DMS 273 (cell line): ENCODE data around the gene PDZD2.
"Not testable (repeated sequence)": the region's sequence is repeated elsewhere in the genome, so short reads cannot be mapped to it uniquely, and the experiment has no call there.

Source experiments
- DNase-seq: peaks from one replicate; lab custom pipeline; 2025; ENCODE audit not compliant: unreplicated experiment; lab: John Stamatoyannopoulos, UW

PDZD2 gene

DNA sequence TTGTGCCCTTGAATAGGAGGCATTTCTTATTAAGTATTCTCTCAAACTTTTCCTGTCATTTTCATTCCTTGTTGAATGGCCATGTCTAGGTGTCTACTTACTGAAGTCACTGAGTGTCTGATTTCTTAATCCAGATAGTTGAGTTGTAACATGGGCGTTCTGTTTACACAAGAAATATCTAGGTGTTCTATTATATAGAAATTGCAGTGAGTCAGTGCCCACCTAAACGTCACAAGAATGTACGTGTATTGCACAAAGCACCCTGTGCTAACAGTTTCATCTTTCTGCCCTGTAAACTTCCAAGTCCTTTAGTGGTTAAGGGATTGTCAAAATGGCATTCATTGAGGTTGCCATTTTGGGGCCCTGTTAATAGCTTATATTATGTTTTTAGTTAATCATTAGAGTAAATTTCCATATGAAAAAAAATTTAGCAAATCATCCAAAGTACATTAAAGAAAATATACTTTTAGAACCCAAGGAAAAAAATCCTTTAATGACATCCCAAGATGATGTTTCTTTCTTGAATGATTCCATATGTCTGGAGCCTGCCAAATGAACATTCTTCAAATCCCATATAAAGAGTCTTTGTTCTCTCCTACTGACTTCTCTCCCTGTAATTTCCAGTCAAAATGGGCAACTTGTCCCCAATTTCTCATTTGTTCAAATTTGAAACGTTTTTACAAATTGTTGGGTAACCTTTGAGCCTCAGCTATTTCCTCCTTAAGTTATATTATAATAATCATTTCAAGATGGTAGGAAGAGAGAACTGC is 421.0 kb downstream of the PDZD2 start:
- DNase-seq = no peak

DNA sequence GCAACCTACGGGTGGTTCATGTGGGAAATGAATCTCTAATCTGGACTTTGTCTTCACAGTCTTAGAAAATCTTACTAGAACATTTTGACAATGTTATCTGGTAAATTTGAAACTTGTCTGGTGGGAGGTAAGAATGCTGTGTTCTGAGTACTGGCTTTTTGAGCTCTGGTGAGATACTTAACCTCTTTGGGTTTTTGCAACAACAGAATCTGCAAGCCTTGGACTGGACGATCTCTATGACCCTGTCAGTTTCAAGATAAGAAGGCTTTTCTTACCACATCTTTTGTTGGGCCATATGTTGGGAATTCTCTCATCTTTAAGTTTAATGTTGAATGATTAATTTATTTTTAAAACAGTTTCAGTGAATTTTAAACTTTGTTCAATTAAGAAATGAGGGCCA is 422.3 kb downstream of the PDZD2 start:
- DNase-seq = no peak

DNA sequence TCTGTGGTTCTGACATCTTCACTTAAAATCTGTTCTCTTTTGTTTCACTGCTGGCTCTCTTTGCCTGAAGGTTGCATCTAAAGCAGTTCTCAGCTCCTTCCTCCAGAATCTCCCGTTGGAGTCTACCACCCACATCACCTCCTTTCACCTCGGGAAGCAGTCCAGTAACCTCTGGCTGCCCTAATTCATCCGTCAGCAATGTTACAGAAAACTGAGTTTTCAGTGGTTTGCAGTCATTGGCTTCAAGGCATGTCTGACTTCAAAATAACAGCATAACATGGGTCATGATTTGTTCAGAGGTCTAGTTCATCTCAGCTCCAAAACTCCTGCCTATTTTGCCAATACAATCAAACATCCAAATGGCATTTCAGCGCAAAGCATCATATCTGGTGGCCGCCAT is 427.5 kb downstream of the PDZD2 start:
- DNase-seq = no peak

DNA sequence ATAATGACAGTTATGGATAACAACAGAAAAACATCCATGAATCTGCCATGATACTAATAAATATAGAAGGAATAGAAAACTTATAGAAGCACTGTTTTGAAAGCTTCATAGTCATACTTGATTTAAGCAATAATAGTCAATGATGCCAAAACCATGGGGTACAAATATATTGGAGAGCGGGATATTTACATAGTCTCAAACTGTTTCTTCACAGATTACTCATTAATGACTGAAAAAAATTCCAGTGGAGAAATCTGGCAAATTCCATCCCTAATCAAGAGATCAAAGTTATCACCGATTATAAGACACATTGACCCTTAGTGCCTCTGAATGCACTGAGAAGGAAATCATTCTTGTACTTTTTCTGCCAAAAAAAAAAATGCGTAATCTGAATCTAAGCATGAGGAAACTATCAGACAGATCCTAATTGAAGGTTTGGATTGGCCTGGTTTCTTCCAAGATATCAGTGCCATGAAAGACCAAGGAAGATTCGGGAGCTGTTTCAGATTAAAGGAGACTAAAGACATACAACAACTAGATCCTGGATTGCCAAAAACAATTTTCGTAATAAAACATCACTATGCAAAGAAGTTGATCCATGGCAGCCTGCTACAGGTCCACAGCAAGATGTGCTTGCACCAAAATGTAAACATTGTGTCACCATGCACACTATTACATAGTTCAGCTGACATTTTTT is 429.0 kb downstream of the PDZD2 start:
- no peak for DNase-seq

DNA sequence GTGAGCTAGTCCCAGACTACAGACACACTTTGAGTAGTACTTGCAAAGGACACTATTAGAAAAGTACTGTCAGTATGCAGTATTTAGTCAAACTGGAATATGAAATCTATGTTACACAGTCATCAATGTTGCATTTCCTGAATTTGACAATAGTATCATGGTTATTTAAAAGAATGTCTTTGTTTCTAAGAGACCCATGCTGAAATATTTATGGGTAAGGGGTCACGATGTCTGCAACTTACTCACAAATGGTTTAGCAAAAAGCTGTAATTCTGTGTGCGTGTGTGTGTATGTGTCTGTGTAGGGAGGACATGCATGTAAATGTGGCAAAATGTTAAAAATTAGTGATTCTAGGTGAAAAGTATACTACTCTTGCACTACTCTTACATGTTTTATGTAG is 429.6 kb downstream of the PDZD2 start:
- DNase-seq = no peak

DNA sequence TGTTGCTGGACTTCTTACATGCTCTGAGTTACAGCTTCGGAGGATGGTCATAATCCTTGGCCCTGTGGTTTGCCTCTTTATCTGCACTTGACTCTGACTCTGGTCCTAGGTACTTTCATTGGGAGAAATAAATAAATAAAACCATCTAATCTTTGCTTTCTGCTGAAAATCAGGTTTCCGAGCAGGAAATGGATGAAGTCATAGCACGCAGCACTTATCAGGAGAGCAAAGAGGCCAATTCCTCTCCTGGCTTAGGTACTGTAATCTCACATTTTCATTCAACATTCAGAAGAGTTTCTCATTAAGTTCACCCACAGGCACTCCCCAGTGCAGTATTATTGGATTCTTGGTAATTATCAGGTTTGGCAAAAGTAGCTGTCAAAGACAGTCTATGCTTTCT is 430.5 kb downstream of the PDZD2 start:
- DNase-seq = no peak

DNA sequence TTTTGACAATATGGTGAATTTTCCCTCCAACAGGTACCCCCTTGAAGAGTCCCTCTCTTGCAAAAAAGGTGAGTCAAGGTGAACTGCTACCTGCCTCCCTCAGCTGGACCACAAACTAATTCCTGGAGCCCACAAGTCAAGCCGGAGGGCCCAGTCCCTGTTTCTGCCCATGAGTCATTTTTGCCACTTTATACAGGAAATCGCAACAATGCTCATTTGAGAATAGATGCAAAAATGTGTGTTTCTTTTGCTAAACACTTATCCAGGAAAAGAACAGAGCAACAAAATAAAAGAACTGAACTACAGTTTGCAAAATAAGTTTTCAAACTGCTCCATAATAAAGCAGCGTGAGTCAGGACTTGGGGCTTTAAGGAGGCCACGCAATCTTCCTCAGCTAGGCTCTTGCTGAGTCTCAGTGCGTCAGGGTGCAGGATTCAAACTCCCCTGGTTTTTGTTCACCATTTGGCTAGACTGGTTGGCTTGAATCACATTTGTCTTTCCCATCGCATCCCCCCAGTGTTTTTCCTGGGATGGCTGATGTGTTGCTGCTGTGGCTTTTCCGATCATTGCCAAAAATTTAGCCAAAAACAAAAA is 432.5 kb downstream of the PDZD2 start:
- no peak for DNase-seq

DNA sequence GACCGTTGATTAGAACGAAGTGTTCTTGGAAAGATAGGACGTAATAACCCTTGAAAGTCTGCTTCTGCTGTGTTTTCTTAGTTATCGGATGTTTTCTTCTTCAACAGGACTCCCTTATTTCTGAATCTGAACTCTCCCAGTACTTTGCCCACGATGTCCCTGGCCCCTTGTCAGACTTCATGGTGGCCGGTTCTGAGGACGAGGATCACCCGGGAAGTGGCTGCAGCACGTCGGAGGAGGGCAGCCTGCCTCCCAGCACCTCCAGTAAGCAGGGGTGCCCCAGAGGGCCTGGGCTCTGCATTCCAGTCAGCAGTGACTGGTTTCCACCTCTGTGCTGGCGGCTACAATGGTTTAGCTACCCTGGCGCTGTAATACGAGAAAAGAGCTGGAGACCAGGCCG is 433.1 kb downstream of the PDZD2 start:
- no peak for DNase-seq

DNA sequence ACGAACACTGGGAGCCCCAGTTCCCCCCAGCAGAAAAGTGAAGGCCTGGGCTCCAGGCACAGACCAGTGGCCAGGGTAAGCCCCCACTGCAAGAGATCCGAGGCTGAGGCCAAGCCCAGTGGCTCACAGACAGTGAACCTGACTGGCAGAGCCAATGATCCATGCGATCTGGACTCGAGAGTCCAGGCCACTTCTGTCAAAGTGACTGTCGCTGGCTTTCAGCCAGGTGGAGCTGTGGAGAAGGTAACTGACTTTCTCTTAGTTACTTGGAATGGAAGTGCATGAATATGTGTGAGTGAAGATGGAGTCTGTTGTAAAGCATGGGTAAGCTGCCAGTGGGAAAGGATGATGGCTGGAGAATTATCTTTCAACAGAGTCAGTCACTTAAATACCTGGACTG is 435.5 kb downstream of the PDZD2 start:
- DNase-seq = no peak

DNA sequence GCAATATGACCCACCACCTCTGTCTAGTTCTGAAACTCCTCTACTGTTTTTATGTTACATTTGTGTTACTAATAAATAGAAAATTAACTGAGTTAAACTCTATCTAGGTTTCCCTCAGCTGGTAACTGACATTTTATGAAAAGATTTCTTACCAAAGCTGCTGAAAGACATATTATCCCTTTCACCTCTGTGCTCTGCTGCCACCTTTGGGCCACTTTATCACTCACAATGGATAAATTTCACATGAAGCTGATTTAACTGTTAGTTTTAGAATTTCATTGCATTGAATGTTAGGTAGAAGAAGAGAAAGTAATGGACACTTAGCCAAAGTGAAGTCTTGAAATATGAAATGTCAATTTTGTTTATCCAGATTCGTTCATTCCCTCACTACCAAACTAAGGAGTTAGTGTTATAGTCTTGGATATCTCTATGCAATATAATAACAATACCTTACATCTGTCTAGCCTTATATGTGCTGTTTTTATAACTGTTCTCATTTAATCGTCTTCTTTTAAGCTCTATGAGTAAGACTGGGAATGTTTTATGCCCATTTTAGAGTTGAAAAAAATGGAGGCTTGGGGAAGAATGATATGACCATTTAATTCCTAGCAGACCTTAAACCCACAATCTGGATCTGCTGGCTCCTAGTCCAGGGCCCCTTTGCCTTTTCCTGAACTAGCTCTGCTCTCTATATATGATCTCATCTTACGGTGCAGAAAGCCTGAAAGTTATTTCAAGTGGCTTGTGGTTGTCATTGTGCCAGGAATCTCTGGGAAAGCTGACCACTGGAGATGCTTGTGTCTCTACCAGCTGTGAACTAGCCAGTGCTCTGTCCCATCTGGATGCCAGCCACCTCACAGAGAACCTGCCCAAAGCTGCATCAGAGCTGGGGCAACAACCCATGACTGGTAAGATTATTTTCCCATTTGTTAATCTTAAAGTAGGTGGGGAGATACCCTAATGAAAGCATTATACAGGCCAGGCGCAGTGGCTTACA is 438.1 kb downstream of the PDZD2 start:
- DNase-seq = peak; percentile 73

DNA sequence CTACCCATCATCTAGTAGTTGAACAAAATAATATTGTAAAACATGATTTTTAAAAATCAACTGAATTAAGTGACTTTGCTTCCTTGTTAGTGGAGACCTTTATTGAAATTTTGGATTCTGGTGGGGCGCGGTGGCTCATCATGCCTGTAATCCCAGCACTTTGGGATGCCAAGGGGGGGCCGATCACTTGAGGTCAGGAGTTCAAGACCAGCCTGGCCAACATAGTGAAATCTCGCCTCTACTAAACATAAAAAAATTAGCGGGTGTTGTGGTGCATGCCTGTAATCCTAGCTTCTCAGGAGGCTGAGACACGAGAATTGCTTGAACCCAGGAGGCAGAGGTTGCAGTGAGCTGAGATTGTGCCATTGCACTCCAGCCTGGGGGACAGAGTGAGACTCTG is 439.9 kb downstream of the PDZD2 start:
- DNase-seq = not testable (repeated sequence)

DNA sequence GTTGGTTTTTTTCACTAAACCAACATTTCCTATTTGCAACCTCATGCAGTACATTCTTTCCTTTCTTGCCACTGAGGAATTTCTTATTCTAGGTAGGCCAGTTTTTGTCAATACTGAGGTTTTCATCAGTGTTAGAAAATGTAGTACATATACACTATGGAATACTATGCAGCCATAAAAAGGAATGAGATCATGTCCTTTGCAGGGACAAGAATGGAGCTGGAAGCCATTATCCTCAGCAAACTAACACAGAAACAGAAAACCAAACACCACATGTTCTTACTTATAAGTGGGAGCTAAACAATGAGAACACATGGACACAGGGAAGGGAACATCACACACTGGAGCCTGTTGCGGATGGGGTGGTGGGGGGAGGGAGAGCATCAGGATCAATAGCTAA is 441.6 kb downstream of the PDZD2 start:
- DNase-seq = not testable (repeated sequence)

DNA sequence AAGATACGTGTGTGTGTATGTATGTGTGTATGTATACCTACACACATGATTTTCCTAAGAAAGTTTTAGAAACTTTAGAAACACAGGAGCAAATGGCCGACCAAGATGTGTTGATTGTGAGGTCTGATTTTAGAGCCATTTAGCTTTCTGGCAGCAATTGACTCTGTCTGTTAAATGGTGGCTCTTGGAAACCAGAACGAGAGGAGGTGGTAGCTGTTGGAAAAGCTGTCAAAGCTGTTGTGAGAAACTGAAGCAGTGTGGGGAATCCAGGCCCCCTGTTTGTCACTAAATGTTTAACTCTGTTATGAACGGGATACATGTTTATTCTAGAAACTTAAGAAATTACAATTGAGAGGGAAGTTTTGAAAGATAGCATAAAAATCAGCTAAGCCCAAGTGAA is 443.8 kb downstream of the PDZD2 start:
- DNase-seq = no peak

DNA sequence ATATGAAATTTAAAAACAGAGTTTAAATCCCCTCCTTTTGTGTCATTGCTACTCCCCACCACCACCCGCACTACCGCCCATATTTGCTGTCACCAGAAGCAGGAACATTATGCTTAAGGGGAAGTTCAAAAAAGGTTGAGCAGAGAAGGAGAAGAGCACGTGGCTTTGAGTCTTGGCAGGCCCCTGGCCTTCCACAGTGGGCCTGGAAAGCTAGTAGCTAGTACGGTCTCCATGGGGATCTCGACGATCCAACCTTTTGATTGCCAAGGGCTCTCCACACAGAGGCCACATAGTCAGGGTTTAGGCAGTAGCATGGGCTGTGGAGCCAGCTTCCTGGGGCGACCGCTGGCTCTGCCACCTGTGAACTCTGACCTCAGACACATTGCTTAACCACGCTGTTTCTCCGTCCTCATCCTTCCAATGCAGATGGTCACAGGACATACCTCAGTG is 445.1 kb downstream of the PDZD2 start:
- no peak for DNase-seq

DNA sequence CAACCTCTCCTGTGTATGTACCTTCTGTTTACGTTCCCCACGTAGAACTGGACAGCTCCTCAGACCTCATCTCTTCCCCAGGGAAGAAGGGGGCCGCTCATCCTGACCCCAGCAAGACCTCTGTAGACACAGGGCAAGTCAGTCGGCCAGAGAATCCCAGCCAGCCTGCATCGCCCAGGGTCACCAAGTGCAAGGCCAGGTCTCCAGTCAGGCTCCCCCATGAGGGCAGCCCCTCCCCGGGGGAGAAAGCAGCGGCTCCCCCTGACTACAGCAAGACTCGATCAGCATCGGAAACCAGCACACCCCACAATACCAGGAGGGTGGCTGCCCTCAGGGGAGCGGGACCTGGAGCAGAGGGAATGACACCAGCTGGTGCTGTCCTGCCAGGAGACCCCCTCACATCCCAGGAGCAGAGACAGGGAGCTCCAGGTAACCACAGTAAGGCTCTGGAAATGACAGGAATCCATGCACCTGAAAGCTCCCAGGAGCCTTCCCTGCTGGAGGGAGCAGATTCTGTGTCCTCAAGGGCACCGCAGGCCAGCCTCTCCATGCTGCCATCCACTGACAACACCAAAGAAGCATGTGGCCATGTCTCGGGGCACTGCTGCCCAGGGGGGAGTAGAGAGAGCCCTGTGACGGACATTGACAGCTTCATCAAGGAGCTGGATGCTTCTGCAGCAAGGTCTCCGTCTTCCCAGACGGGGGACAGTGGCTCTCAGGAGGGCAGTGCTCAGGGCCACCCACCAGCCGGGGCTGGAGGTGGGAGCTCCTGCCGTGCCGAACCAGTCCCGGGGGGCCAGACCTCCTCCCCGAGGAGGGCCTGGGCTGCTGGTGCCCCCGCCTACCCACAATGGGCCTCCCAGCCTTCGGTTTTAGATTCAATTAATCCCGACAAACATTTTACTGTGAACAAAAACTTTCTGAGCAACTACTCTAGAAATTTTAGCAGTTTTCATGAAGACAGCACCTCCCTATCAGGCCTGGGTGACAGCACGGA is 448.5 kb downstream of the PDZD2 start:
- no peak for DNase-seq

DNA sequence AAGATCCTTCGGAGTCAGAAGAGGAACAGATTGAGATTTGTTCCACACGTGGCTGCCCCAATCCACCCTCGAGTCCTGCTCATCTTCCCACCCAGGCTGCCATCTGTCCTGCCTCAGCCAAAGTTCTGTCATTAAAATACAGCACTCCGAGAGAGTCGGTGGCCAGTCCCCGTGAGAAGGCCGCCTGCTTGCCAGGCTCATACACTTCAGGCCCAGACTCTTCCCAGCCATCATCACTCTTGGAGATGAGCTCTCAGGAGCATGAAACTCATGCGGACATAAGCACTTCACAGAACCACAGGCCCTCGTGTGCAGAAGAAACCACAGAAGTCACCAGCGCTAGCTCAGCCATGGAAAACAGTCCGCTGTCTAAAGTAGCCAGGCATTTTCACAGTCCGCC is 449.3 kb downstream of the PDZD2 start:
- DNase-seq = no peak

DNA sequence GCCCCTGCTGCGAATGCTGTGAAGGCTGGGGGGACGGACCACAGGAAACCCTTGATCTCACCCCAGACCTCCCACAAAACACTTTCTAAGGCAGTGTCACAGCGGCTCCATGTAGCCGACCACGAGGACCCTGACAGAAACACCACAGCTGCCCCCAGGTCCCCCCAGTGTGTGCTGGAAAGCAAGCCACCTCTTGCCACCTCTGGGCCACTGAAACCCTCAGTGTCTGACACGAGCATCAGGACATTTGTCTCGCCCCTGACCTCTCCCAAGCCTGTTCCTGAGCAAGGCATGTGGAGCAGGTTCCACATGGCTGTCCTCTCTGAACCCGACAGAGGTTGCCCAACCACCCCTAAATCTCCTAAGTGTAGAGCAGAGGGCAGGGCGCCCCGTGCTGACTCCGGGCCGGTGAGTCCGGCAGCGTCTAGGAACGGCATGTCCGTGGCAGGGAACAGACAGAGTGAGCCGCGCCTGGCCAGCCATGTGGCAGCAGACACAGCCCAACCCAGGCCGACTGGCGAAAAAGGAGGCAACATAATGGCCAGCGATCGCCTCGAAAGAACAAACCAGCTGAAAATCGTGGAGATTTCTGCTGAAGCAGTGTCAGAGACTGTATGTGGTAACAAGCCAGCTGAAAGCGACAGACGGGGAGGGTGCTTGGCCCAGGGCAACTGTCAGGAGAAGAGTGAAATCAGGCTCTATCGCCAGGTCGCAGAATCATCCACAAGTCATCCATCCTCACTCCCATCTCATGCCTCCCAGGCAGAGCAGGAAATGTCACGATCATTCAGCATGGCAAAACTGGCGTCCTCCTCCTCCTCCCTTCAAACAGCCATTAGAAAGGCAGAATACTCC is 450.4 kb downstream of the PDZD2 start:
- no peak for DNase-seq

DNA sequence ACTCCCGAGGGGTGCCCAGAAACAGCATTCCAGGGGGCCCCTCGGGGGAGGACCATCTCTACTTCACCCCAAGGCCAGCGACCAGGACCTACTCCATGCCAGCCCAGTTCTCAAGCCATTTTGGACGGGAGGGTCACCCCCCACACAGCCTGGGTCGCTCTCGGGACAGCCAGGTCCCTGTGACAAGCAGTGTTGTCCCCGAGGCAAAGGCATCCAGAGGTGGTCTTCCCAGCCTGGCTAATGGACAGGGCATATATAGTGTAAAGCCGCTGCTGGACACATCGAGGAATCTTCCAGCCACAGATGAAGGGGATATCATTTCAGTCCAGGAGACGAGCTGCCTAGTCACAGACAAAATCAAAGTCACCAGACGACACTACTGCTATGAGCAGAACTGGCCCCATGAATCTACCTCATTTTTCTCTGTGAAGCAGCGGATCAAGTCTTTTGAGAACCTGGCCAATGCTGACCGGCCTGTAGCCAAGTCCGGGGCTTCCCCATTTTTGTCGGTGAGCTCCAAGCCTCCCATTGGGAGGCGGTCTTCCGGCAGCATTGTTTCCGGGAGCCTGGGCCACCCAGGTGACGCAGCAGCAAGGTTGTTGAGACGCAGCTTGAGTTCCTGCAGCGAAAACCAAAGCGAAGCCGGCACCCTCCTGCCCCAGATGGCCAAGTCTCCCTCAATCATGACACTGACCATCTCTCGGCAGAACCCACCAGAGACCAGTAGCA is 451.3 kb downstream of the PDZD2 start:
- DNase-seq = no peak
